Measurements from ENCODE around the gene SCRN2.

SCRN2 gene

GRCh38 chr17:47802341-47803022 is 38.6 kb downstream of the SCRN2 start:
- DNase-seq, result peak; percentile 18 to 53 (median 33)

GRCh38 chr17:47801906-47802305 is 39.2 kb downstream of the SCRN2 start:
- DNase-seq, result no peak

GRCh38 chr17:47801176-47801765 is 39.8 kb downstream of the SCRN2 start:
- DNase-seq, result no peak

- no peak for DNase-seq
Measured at GRCh38 chr17:47800686-47801085, 40.4 kb downstream of the SCRN2 start.

GRCh38 chr17:47797797-47798196 is 43.3 kb downstream of the SCRN2 start:
- DNase-seq, result no peak

- DNase-seq, result no peak
Measured at GRCh38 chr17:47792979-47793378, 48.1 kb downstream of the SCRN2 start.

- no peak for DNase-seq
Measured at GRCh38 chr17:47792457-47792856, 48.6 kb downstream of the SCRN2 start.

- DNase-seq, result no peak
Measured at GRCh38 chr17:47791025-47791424, 50.0 kb downstream of the SCRN2 start.

GRCh38 chr17:47789611-47790561 is 51.2 kb downstream of the SCRN2 start:
- DNase-seq, result peak in 3 of 6 experiments; percentile 2 to 14 (median 11)
